Measurements from ENCODE around the gene SLIT1. TPM values are rescaled to one million over a fixed set of nuclear protein-coding genes. Genes with fewer than 3 reads are reported as not detected.

The SLIT1 gene
- total and polyA plus RNA-seq, 7 donors, result 0.04 to 0.30 (median 0.08) TPM

- Histone ChIP-seq H3K27ac (no peak overlapping the region), H3K4me3 (no peak overlapping the region), H3K27me3 (ENCODE audit: insufficient read depth in 3 of 3, low read length in 2 of 3) (peaks cover 0 to 3% (median 0%) of the 10 kb centered on the region in 3 donors), H3K36me3 (ENCODE audit: insufficient read depth in 1 of 2, low read depth in 1 of 2) (no peaks in the 10 kb centered on the region), H3K4me1 (peaks cover 11% of the 10 kb centered on the region), H3K9me3 (no peaks in the 10 kb centered on the region)
- ATAC-seq (no peak), DNase-seq (no peak)
- TF ChIP-seq, protein P1, sequence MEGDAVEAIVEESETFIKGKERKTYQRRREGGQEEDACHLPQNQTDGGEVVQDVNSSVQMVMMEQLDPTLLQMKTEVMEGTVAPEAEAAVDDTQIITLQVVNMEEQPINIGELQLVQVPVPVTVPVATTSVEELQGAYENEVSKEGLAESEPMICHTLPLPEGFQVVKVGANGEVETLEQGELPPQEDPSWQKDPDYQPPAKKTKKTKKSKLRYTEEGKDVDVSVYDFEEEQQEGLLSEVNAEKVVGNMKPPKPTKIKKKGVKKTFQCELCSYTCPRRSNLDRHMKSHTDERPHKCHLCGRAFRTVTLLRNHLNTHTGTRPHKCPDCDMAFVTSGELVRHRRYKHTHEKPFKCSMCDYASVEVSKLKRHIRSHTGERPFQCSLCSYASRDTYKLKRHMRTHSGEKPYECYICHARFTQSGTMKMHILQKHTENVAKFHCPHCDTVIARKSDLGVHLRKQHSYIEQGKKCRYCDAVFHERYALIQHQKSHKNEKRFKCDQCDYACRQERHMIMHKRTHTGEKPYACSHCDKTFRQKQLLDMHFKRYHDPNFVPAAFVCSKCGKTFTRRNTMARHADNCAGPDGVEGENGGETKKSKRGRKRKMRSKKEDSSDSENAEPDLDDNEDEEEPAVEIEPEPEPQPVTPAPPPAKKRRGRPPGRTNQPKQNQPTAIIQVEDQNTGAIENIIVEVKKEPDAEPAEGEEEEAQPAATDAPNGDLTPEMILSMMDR (IDR thresholded peaks at IDR 0.05), result no peak
- intact Hi-C loops (cut with DNase I), result no loop called here
- 76 to 91% (median 90%) methylated on average over 2 of the region's 2 CpGs for WGBS, 3 donors
These were observed 116.7 kb downstream of the SLIT1 start for GRCh38 chr10:97069026-97069425.

DNA sequence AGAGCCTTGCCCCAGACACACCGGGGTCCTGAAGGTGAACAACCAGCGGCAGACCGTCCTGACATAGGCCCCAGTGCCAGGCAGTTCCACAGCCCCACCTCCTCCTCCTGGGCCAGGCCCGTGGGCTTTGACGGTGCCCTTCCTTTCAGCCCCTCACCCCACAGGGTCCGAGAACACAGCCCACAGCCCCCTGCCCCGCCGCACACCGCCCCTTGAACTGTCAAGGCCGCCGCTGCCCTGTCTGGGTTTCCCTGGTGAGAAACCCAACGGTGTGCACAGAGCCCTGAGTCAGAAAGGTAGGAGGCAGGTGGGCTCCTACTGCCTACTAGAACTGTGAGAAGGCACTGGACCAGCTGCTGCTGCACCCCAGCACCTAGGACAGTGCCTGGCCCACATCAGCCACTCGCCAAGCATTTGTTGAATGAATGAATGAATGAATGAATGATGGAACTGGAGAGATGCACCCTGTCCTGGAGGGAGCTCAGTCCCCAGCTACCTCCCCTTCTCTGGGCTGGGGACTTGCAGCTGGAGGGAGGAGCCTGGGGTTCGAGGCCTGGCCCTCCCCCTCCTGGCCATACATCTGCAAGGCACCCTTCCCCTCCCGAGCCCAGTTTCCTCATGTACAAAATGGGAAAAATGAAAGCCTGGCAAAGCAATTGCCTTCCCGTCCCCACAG lies 117.9 kb downstream of the SLIT1 start:
- H3K9me3 ChIP-seq, result no peaks in the 10 kb centered on the region
- no peak overlapping the region for H3K27ac ChIP-seq
- peaks cover 11% of the 10 kb centered on the region for H3K4me1 ChIP-seq
- no peaks in the 10 kb centered on the region for H3K36me3 ChIP-seq (ENCODE audit: insufficient read depth in 1 of 2, low read depth in 1 of 2)
- intact Hi-C loops (cut with DNase I), result no loop called here
- ATAC-seq (no peak), DNase-seq (no peak)
- TF ChIP-seq, protein P1 (IDR thresholded peaks at IDR 0.05), result no peak
- 78 to 83% (median 80%) methylated on average over 15 to 16 of the region's 16 CpGs for WGBS, 3 donors
- no peak overlapping the region for H3K4me3 ChIP-seq
- H3K27me3 ChIP-seq (ENCODE audit: insufficient read depth in 3 of 3, low read length in 2 of 3), result peaks cover 0 to 3% (median 0%) of the 10 kb centered on the region in 3 donors

DNA sequence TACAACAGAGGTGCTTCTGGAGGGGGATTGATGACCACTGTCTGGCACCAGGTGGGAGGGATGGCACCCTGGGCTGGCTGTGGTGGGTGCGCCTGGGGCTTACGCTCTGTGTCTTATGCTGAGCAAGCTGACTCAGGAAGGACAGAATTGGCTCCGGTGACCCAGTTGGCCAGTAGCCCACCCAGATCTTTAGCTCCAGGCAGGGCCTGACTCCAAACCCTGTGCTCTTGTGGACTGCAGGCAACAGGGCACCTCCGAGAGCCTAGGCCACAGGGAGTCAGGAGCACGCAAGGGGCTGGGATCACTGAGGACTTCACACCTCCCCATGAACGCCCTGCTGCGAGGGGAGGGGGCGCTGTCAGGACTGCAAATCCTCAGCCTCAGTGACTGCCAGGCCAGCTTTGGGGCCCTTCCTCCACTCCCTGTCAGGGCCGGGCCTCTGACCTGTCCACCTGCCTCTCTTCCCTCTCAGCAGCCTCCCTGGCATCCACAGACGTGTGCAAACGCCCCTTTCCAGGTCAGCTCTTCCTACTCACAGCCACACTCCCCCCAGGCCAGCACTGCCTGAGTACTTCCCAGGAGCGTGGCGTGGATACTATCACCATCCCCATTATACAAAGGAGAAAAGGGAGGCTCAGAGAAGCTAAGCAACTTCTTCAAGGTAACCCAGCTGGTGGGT lies 118.7 kb downstream of the SLIT1 start:
- H3K4me1 ChIP-seq, result peaks cover 11% of the 10 kb centered on the region
- H3K36me3 ChIP-seq (ENCODE audit: insufficient read depth in 1 of 2, low read depth in 1 of 2), result no peaks in the 10 kb centered on the region
- peaks cover 0 to 3% (median 0%) of the 10 kb centered on the region in 3 donors for H3K27me3 ChIP-seq (ENCODE audit: insufficient read depth in 3 of 3, low read length in 2 of 3)
- intact Hi-C loops (cut with DNase I), result no loop called here
- no peak overlapping the region for H3K27ac ChIP-seq
- no peak overlapping the region for H3K4me3 ChIP-seq
- H3K9me3 ChIP-seq, result no peaks in the 10 kb centered on the region
- peak; percentile 75 to 93 (median 90) for ATAC-seq
- 56 to 68% (median 57%) methylated on average over 13 of the region's 13 CpGs for WGBS, 3 donors
- DNase-seq, result peak; percentile 45 to 83
- TF ChIP-seq, protein P1 (IDR thresholded peaks at IDR 0.05), result no peak

- ATAC-seq (no peak), DNase-seq (no peak)
- TF ChIP-seq, protein P1 (IDR thresholded peaks at IDR 0.05), result no peak
- Histone ChIP-seq H3K4me3 (no peak overlapping the region), H3K27ac (no peak overlapping the region), H3K9me3 (no peaks in the 10 kb centered on the region), H3K4me1 (peaks cover 11% of the 10 kb centered on the region), H3K27me3 (ENCODE audit: insufficient read depth in 3 of 3, low read length in 2 of 3) (peaks cover 0 to 3% (median 0%) of the 10 kb centered on the region in 3 donors), H3K36me3 (ENCODE audit: insufficient read depth in 1 of 2, low read depth in 1 of 2) (no peaks in the 10 kb centered on the region)
- intact Hi-C loops (cut with DNase I), result no loop called here
- WGBS, 3 donors, result 70 to 76% (median 75%) methylated on average over 18 of the region's 18 CpGs
These were observed 119.8 kb downstream of the SLIT1 start for GRCh38 chr10:97065686-97066660.
